Activated CD4-positive, alpha-beta T cell treated with anti-CD3 and anti-CD28 coated beads for 1 hour (primary cell): Measurements from ENCODE around the gene RPS6KA3.
"Not testable (repeated sequence)": the region's sequence is repeated elsewhere in the genome, so short reads cannot be mapped to it uniquely, and the experiment has no call there.

Experiments
- DNase-seq: peaks from one replicate; pipeline ENCODE4 v3.0.0-alpha.2; 2020

RPS6KA3 gene

DNA sequence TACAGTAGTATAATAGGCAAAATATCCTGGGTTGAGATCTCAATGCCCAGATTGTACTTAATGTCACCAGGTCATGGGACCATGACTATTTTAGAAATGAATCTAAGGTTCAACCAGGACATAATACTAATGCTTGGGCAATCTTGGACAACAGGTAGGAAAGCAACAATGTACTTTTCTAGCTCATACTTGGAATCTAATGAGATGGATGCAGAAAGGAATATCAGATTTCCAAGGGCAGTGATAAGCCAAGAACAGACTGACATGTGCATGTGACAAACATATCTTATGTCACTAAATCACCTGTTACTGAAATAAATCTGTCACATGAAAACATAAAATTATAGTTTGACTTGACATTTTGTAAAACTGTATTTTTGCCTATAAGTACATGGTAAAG, 51.1 kb downstream of the RPS6KA3 start:
- no peak for DNase-seq

DNA sequence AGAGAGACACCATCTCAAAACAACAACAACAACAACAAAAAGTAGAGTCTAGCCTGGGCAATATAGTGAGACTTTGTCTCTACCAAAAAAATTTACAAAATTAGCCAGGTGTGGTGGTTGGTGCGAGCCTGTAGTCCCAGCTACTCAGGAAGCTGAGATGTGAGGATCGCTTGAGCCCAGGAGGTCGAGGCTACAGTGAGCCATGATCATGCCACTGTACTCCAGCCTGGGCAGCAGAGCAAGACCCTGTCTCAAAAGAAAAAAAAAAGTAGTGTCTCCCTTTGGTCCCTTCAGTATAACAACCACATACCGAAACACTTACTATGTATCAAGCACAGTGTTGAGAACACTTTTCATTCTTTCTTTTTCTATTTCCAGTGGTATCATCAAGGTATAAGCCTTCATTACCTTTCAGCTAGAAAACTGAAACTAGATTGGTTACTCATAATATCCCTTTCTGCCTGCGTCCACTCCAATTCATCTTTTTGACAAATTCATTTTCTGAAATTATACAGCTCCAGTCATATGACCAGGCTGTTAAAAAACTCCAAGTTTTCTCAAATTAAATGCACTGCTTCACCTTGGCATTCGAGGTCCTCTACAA, 54.1 kb downstream of the RPS6KA3 start:
- DNase-seq: no peak

- no peak for DNase-seq
Measured at GRCh38 chrX:20211261-20211786, 55.4 kb downstream of the RPS6KA3 start.

GRCh38 chrX:20205927-20206708, 60.6 kb downstream of the RPS6KA3 start:
- DNase-seq: no peak

DNA sequence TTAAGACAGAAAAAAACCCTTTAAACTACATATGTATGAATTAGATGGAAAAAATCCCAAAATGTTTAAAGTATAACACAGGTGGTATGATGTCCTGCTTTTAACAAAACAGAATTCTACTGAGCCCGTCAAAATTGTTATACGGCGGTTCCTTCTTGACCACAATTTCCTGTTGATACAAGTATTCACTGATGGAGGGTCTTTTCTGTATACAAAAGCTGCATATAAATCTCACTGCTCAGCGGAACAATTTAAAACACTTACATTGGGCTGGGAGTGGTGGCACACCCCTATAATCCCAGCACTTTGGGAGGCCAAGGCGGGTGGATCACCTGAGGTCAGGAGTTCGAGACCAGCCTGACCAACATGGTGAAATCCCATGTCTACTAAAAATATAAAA, 62.4 kb downstream of the RPS6KA3 start:
- no peak for DNase-seq

DNA sequence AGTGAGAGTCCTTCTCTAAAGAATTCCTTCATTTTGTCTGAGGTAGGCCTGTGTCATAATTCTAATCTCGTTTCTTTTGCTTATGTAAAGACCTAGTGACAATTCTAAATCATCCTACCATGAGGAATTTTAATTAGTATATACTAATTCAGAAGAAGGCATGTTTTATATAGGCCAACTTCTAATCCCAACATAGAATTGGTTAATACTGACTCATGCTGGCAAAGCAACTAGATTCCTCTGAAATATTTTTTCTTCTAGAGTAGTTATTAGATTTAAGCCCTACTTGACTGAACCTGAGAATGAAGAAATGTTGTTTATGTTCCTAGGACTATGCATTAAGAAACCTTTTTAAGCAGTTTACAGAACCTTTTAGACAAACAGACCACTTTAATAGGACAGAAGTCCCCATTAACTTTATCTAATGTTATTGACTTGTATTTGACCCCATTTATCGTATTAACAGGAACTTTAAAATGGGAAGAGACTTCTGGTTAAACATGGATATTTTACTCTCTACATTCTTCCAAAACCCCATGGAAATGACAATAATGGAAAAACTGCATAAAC, 69.0 kb downstream of the RPS6KA3 start:
- no peak for DNase-seq

GRCh38 chrX:20189171-20189570, 77.5 kb downstream of the RPS6KA3 start:
- no peak for DNase-seq

- no peak for DNase-seq
Measured at GRCh38 chrX:20181598-20182329, 84.9 kb downstream of the RPS6KA3 start.

DNA sequence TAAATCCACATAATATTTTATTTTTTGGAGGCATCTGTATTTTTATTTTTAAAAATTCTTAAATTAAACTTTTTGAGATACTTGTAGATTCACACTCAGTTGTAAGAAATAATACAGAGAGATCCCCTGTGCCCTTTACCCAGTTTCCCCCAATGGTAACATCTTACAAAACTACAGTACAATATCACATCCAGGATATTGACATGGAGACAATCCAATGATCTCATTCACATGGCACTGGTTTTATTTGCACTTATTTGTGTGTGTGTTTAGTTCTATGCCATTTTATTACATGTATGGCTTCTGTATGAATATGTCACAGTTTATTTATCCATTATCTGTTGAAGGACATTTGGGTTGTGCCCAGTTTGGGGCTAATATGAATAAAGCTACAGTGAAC, 89.6 kb downstream of the RPS6KA3 start:
- no peak for DNase-seq

- DNase-seq: no peak
Measured at GRCh38 chrX:20173856-20174255, 92.9 kb downstream of the RPS6KA3 start.

DNA sequence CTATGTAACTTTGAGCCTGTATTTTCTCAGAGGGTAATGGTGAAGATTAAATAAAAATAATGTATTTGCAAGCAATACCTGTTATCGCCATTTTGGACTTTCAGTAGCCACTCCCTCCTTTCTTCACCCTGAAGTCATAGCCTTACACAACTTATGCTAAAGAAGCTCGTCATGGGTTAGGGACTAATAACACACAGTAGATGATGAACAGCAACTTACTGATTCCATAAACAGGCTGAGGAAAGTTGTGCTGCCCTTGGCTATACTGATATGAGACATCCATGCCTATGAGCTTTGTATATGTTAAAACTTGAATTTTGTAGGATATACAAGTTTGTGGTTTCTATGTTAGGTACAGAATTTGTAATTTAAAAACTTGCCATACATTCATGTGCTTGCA, 93.4 kb downstream of the RPS6KA3 start:
- DNase-seq: no peak

DNA sequence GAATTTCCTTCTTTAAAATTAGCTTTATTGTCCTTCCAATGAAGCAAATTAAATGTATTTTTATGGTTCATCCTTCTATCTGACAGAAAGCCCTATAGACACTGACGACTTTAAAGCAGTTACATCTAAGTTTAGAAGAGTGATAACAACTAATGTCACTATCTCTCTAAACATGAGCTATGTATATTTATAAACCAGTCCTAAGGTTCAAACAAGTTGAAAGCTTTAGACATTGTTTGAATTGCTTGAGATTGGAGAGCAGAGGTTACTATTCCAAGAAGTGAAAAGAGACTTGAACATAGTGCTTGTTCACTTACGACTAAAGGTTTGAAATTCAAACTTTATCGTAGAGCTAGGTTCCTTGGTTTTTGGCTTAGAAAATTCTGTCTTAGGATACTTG, 94.8 kb downstream of the RPS6KA3 start:
- DNase-seq: no peak

GRCh38 chrX:20162516-20162915, 104.2 kb downstream of the RPS6KA3 start:
- DNase-seq: not testable (repeated sequence)

- no peak for DNase-seq
Measured at GRCh38 chrX:20159797-20160385, 106.8 kb downstream of the RPS6KA3 start.

DNA sequence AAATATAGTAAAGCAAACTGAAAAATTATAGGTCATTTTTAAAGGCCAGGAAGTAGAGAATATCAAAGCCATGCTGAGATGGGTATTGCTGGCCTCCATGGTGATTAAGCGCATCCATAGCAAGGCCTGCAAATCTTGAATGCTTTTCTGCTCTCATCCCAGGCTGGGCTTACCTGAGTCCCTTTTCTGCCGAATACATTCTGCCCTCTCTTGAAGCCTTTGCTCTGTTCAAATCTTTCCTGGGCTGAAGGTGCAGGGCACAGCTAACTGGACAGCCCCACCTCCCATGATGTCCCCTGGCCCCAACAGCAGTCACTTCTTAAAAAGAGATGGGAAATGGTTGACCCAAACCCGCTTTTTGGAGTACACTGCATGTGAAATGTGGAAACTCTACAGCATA, 115.0 kb downstream of the RPS6KA3 start:
- no peak for DNase-seq

DNA sequence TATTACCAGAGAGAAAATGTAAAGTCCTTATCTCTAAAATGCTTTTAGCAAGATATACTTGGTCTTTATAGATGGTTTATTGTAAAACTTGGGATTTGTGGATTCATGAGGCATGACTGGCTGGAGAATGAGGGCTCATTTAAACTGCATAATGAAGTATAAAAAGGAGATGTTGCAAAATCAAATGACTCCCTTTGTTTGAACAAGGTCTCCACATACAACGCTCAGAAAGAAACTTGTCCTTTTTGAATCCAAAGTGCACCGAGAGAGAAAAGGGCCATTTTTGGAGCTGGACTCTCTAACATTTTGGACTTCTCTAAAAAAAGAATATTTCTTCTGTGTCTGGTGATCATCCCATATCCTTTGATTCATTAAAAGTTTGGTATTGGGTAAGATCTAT, 117.4 kb downstream of the RPS6KA3 start:
- DNase-seq: no peak

DNA sequence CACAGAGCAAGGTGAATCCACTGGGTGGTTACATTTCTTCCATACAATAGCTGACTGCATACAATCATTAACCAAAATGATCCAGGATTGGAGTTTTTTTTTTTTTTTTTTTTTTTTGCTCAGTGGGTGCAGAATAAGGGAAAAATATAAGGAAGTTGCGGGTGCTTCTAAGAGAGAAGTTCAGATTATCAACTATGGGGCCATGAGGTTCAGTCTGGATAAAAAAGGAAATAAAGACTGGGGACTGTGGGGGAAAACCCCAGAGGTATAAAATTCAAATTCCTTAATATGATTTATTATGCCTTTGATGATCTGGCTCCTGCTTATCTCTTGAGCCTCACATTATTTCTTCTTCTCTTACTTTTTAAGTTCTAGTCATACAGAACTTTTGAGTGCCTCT, 119.1 kb downstream of the RPS6KA3 start:
- no peak for DNase-seq

DNA sequence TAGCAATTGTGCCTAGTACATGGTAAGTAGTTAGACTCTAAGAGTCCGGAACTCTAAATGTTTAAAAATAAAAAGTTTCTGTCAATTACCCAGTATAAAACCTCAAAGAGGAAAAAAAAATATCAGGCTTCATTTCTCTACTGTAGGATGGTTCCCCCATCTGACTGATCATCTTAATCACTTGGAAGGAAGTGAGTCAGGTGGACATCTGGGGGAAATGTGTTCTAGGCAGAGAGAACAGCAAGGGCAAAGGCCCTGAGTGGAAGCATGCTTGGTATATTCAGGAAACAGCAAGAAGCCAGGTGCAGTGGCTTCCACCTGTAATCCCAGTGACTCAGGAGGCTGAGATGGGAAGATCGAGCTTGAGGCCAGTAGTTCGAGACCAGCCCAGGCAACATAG, 122.2 kb downstream of the RPS6KA3 start:
- no peak for DNase-seq

DNA sequence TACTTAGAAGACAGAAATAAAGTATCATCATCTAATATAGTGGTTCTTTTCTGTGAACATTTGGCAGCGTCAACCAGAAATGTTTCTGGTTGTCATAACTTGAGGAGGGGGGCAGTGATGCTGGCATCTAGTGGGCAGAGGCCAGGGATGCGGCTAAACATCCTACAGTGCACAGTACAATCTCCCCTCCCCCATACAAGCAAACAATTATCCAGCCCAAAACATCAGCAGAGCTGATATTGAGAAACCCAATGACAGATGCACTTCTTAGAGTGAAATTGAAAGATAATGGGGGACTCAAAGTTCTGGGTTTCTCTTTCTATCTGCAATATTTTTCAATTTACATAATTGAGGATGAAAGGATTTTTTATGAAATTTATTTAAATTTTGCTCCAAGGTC, 123.1 kb downstream of the RPS6KA3 start:
- no peak for DNase-seq

- no peak for DNase-seq
Measured at GRCh38 chrX:20143111-20143510, 123.6 kb downstream of the RPS6KA3 start.

DNA sequence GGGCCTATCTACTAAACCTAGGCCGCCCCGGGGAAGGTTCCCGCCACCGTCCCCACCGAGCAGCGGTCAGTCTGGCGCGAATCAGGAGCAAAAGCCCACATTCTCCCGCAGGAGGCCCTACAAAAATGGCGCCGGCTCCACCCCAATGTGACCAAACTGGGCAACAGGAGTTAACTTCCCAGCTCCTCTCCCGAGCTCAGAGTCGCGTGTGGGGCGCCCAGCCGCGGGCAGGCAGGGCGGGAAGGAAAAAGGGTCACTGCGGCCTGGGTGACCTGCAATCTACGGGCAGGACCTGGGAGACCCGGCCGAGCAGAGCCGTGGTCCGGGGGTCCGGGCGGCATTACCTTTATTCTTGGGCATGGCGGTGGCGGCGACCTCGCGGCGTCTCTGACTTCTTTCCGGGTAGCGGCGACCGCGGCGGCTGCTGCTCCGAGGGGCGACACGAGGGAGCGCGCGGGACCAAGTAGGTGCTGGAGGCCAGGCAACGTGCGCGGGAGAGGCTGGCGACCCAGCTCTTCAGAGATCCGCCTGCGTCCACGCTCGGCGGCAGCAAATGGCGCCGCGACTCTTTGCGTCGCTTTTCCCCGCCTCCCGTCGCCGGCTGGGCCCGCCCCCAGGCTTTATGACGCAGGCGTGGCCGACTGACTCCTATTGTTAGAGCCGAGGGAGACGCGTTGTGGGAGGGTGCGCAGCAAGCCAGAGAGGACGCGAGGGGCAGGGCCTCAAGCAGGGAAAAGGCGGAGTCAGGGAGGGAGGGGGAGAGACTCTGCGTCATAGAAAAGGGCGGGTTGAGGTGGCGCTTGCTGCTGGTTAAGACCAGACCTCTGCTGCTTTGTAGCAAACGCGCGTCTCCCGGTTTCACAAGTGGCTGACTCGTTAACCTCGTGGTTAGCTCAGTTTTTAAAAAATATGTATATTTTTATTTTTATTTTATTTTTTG, 125.2 kb downstream of the RPS6KA3 start, which contains the start of gene EIF1AX:
TSS of gene EIF1AX (minus strand) at position 558 of the 940 bp plus-strand sequence. CDS start at position 360, 198 bp downstream.
- peak; percentile 89 for DNase-seq

GRCh38 chrX:20140420-20140819, 126.3 kb downstream of the RPS6KA3 start:
- no peak for DNase-seq
